PC-3 (cell line): ENCODE data around the gene POTEI.
"Not testable (repeated sequence)": the region's sequence is repeated elsewhere in the genome, so short reads cannot be mapped to it uniquely, and the experiment has no call there.

Source experiments
- EZH2phosphoT487 ChIP-seq: fragments of 300-600 bp; sonication (generic); IDR thresholded peaks from 2 replicates; pipeline ENCODE4 v1.6.1; 2018; ENCODE audit warnings: mild to moderate bottlenecking, antibody characterized with exemption, low read length, borderline replicate concordance
- TF ChIP-seq, protein P1 (sequence below): fragments of 300-600 bp; sonication (generic); conservative IDR thresholded peaks from 2 replicates; pipeline ENCODE4 v1.5.1; 2017; ENCODE audit warnings: antibody characterized with exemption, low read depth, mild to moderate bottlenecking, low read length

DNA sequence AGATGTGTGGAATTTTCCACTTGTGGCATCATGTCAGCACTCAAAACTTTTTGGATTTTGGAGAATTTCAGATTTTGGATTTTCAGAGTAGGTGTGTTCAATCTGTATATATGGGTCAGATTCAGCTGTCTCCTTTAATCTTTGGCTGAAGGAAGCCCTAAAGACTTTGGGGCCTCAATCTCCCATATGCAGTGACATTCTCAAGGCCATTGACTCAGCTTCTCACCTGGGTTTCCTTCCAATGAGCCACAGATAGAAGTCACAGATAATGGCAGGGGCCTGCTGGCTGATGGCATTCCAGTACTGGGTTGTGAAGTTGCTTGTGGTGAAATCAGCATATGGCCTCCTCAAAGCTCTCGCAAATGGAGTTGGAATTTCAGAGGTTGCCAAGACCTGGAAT lies 90.3 kb downstream of the POTEI start:
- TF ChIP-seq, protein P1, sequence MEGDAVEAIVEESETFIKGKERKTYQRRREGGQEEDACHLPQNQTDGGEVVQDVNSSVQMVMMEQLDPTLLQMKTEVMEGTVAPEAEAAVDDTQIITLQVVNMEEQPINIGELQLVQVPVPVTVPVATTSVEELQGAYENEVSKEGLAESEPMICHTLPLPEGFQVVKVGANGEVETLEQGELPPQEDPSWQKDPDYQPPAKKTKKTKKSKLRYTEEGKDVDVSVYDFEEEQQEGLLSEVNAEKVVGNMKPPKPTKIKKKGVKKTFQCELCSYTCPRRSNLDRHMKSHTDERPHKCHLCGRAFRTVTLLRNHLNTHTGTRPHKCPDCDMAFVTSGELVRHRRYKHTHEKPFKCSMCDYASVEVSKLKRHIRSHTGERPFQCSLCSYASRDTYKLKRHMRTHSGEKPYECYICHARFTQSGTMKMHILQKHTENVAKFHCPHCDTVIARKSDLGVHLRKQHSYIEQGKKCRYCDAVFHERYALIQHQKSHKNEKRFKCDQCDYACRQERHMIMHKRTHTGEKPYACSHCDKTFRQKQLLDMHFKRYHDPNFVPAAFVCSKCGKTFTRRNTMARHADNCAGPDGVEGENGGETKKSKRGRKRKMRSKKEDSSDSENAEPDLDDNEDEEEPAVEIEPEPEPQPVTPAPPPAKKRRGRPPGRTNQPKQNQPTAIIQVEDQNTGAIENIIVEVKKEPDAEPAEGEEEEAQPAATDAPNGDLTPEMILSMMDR = not testable (repeated sequence)
- not testable (repeated sequence) for TF ChIP-seq EZH2phosphoT487
